ENCODE measurements around the gene PPP1CA. TPM values are rescaled to one million over a fixed set of nuclear protein-coding genes. Genes with fewer than 3 reads are reported as not detected.

Gene PPP1CA
- total RNA-seq, 1 donor from 2014 or later = 145 TPM

DNA sequence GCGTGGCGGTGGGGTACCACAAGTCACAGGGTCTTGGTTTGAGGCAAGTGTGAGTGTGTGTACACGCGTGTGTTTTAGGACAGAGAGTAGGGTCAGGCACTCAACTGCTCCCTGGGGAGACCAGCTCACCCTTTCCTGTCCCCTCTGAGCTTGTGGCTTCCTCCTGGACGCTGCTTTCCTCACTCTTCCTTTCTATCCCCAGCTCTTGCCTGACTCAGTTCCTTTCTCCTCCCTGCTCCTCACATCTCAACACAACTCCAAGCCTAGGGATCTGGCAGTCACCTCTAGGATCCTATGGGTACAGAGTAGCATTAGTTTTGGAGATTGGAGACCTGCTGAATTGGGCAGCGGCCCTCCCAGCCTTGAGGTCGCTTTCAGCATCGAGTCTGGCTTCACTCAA lies 32.4 kb downstream of the PPP1CA start:
- H3K27me3 Mint-ChIP-seq = peaks cover 2% of the 10 kb centered on the region
- no peaks in the 10 kb centered on the region for H3K9me3 Mint-ChIP-seq (ENCODE audit: low read depth)
- H3K36me3 Mint-ChIP-seq (ENCODE audit: insufficient read depth) = peaks cover 7% of the 10 kb centered on the region
- peaks cover 24% of the 10 kb centered on the region for H3K4me1 Mint-ChIP-seq (ENCODE audit: low read depth)
- no peak overlapping the region for H3K27ac Mint-ChIP-seq
- TF ChIP-seq, protein P1, sequence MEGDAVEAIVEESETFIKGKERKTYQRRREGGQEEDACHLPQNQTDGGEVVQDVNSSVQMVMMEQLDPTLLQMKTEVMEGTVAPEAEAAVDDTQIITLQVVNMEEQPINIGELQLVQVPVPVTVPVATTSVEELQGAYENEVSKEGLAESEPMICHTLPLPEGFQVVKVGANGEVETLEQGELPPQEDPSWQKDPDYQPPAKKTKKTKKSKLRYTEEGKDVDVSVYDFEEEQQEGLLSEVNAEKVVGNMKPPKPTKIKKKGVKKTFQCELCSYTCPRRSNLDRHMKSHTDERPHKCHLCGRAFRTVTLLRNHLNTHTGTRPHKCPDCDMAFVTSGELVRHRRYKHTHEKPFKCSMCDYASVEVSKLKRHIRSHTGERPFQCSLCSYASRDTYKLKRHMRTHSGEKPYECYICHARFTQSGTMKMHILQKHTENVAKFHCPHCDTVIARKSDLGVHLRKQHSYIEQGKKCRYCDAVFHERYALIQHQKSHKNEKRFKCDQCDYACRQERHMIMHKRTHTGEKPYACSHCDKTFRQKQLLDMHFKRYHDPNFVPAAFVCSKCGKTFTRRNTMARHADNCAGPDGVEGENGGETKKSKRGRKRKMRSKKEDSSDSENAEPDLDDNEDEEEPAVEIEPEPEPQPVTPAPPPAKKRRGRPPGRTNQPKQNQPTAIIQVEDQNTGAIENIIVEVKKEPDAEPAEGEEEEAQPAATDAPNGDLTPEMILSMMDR (IDR thresholded peaks at IDR 0.05; ENCODE audit: unreplicated experiment) = no peak
- H3K4me3 Mint-ChIP-seq (ENCODE audit: low read depth) = no peak overlapping the region
- DNase-seq (ENCODE audit: low spot score, unreplicated experiment) = no peak

GRCh38 chr11:67368621-67369020 lies 33.0 kb downstream of the PPP1CA start:
- Mint-ChIP-seq H3K27me3 (no peaks in the 10 kb centered on the region), H3K27ac (no peak overlapping the region), H3K4me1 (ENCODE audit: low read depth) (peaks cover 20% of the 10 kb centered on the region), H3K36me3 (ENCODE audit: insufficient read depth) (peaks cover 8% of the 10 kb centered on the region), H3K9me3 (ENCODE audit: low read depth) (no peaks in the 10 kb centered on the region), H3K4me3 (ENCODE audit: low read depth) (no peak overlapping the region)
- TF ChIP-seq, protein P1 (IDR thresholded peaks at IDR 0.05; ENCODE audit: unreplicated experiment) = no peak
- DNase-seq (ENCODE audit: low spot score, unreplicated experiment) = no peak

GRCh38 chr11:67367761-67368227 lies 33.9 kb downstream of the PPP1CA start:
- TF ChIP-seq, protein P1 (IDR thresholded peaks at IDR 0.05; ENCODE audit: unreplicated experiment) = no peak
- H3K4me1 Mint-ChIP-seq (ENCODE audit: low read depth) = peaks cover 20% of the 10 kb centered on the region
- no peak for DNase-seq (ENCODE audit: low spot score, unreplicated experiment)
- peaks cover 10% of the 10 kb centered on the region for H3K36me3 Mint-ChIP-seq (ENCODE audit: insufficient read depth)
- no peak overlapping the region for H3K4me3 Mint-ChIP-seq (ENCODE audit: low read depth)
- no peaks in the 10 kb centered on the region for H3K9me3 Mint-ChIP-seq (ENCODE audit: low read depth)
- peak overlapping the region; percentile 22 for H3K27ac Mint-ChIP-seq
- no peaks in the 10 kb centered on the region for H3K27me3 Mint-ChIP-seq

GRCh38 chr11:67366961-67367760 lies 34.5 kb downstream of the PPP1CA start:
- Mint-ChIP-seq H3K9me3 (ENCODE audit: low read depth) (no peaks in the 10 kb centered on the region), H3K27ac (no peak overlapping the region), H3K4me1 (ENCODE audit: low read depth) (peaks cover 20% of the 10 kb centered on the region), H3K36me3 (ENCODE audit: insufficient read depth) (peaks cover 12% of the 10 kb centered on the region), H3K27me3 (no peaks in the 10 kb centered on the region), H3K4me3 (ENCODE audit: low read depth) (no peak overlapping the region)
- no peak for DNase-seq (ENCODE audit: low spot score, unreplicated experiment)
- TF ChIP-seq, protein P1 (IDR thresholded peaks at IDR 0.05; ENCODE audit: unreplicated experiment) = no peak

DNA sequence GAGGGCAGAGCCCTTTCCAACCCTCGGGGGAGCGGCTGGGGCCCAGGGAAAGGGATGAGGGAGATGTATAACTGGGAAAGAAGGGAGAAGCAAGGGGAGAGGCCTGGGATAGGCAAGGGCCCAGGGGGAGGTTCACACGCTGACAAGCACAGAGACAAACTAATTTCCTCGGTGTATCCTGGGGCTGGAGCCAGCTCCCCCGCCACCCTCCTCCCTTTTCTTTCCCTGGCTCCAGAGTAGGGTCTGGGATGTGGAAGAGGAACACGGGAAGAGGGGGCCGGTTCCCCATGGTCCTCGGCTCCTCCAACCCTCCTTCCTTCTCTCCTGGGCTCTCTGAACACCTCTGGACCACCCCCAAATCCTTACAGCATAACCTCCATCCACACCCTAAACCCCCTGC lies 35.1 kb downstream of the PPP1CA start:
- H3K4me3 Mint-ChIP-seq (ENCODE audit: low read depth) = no peak overlapping the region
- H3K9me3 Mint-ChIP-seq (ENCODE audit: low read depth) = no peaks in the 10 kb centered on the region
- no peaks in the 10 kb centered on the region for H3K27me3 Mint-ChIP-seq
- DNase-seq (ENCODE audit: low spot score, unreplicated experiment) = no peak
- H3K27ac Mint-ChIP-seq = no peak overlapping the region
- TF ChIP-seq, protein P1 (IDR thresholded peaks at IDR 0.05; ENCODE audit: unreplicated experiment) = no peak
- peaks cover 16% of the 10 kb centered on the region for H3K4me1 Mint-ChIP-seq (ENCODE audit: low read depth)
- peaks cover 12% of the 10 kb centered on the region for H3K36me3 Mint-ChIP-seq (ENCODE audit: insufficient read depth)

Data from progenitor cell of endocrine pancreas (in vitro differentiated cells).